ENCODE data around the gene IL12A. TPM values are rescaled to one million over a fixed set of nuclear protein-coding genes. Genes with fewer than 3 reads are reported as not detected.
A peak's percentile ranks its signal among the peaks of the same experiment; 100 is the strongest.

IL12A gene
- 0.91 TPM for total RNA-seq
- long read RNA-seq, partial matches to known transcripts: 0 of 2 reads
- long read RNA-seq, other reads (novel, unspliced or antisense): 0 of 2 reads

DNA sequence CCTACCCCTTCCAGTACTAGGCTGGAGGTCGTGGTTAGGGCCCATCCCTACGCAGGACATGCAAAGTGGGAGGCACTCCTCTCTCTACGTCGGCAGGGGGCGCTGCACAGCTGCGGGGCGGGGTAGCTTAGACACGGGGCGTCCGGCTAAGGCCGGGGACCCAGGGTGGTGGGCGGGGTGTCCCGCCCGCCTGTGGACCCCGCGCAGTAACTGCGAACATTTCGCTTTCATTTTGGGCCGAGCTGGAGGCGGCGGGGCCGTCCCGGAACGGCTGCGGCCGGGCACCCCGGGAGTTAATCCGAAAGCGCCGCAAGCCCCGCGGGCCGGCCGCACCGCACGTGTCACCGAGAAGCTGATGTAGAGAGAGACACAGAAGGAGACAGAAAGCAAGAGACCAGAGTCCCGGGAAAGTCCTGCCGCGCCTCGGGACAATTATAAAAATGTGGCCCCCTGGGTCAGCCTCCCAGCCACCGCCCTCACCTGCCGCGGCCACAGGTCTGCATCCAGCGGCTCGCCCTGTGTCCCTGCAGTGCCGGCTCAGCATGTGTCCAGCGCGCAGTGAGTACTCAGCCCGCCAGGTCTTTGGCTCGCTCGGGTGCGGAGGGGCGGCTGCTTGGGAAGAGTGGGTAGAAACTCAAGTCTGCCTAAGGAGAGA lies at the start of gene IL12A:
IL12A (plus strand) TSS at position 219 of the 655 bp plus-strand sequence.
- ATAC-seq (ENCODE audit: poor library complexity) (peak; percentile 99), DNase-seq (peak; percentile 86)
- intact Hi-C loops (cut with DNase I): no loop called here

- intact Hi-C loops (cut with DNase I): no loop called here
- ATAC-seq (ENCODE audit: poor library complexity) (no peak), DNase-seq (no peak)
Measured at GRCh38 chr3:159941038-159942000, 47.3 kb upstream of the IL12A start.

GRCh38 chr3:159944781-159945180 lies 43.9 kb upstream of the IL12A start:
- no peak for DNase-seq
- intact Hi-C loops (cut with DNase I): no loop called here
- ATAC-seq (ENCODE audit: poor library complexity): no peak

DNA sequence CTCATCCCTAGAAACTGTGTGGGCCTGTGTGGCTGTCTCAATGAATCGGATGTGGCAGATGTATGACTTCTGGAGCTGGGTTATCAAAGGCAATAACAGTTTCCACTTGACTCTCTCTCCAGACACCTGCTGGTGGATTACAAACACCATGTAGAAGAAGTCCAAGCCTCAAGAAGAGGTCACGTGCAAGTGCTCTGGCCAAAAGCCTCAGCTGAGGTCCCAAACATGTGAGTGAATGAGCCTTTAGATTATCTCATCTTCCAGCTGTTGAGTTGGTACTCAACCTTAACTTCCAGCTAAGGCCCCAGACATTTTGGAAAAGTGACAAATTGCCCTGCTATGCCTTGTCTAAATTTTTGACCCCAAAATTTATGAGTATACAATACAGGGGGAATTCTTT lies 42.7 kb upstream of the IL12A start:
- ATAC-seq (ENCODE audit: poor library complexity) (no peak), DNase-seq (no peak)
- intact Hi-C loops (cut with DNase I): no loop called here

GRCh38 chr3:159947220-159947619 lies 41.4 kb upstream of the IL12A start:
- ATAC-seq (ENCODE audit: poor library complexity) (no peak), DNase-seq (no peak)
- intact Hi-C loops (cut with DNase I): no loop called here

DNA sequence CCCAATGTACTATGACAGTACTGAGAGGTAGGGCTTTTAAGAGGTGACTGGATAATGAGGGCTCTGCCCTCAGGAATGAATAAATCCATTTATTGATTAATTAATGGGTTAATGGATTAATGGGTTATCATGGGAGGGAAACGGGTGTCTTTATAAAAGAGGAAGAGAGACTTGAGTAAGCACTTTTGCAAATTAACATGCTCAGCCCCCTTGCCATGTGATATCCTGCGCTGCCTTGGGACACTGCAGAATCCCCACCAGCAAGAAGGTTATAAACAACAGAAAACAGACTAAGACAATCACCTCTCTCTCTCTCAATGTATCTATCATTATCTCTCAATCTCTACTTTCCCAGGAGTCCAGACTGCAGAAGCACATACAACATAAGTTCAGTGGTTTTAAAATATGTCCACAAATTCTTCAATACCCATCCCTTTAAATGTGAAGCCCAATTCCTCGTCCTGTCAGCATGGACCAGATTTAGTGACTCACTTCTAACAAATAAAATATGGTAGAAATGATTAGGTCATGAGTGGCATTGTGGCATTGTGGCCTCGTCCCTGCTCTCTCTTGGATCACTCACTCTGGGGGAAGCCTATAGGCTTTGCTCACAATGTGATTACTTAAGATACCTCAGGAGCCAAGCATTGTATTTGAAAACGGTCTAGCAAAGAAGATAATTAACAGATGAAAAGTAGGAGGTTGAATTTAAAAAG lies 40.0 kb upstream of the IL12A start:
- no peak for DNase-seq
- intact Hi-C loops (cut with DNase I): no loop called here
- ATAC-seq (ENCODE audit: poor library complexity): no peak

DNA sequence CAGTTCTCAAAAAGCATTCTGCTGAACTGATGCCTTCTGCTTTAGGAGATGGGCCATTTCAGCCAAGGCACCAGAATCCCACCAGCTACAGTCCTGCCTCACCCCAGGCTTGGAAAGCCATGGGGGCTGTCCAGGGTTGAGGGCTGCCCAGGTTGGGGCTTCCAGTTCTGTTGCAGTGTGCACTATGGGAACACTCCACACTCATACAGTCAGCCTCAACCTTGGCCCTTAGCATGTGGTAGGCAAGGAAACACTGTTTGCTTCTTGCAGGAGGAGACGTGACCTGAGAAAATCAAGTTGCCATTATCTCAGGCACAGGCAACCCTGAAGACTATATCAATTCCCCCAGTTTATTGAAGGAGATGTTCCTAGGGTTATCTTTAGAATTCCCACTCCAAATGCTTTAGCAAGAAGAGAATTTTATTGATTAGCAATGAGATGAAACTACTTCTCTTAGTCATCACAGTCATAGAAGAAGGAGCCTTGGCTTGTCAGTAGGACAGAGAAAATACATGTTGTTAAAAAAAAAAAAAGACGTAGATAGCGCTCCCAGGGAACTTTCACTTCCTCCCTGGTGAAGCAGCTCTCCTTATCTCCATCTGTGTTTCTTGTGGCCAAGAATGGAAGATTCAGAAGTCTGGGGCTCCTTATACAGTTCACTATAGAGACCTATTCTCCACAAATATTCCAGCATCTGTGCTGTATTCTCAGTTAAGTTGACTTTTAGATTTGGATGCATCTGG lies 38.3 kb upstream of the IL12A start:
- ATAC-seq (ENCODE audit: poor library complexity) (no peak), DNase-seq (no peak)
- intact Hi-C loops (cut with DNase I): no loop called here

- ATAC-seq (ENCODE audit: poor library complexity) (no peak), DNase-seq (no peak)
- intact Hi-C loops (cut with DNase I): no loop called here
Measured at GRCh38 chr3:159951540-159951939, 37.1 kb upstream of the IL12A start.

DNA sequence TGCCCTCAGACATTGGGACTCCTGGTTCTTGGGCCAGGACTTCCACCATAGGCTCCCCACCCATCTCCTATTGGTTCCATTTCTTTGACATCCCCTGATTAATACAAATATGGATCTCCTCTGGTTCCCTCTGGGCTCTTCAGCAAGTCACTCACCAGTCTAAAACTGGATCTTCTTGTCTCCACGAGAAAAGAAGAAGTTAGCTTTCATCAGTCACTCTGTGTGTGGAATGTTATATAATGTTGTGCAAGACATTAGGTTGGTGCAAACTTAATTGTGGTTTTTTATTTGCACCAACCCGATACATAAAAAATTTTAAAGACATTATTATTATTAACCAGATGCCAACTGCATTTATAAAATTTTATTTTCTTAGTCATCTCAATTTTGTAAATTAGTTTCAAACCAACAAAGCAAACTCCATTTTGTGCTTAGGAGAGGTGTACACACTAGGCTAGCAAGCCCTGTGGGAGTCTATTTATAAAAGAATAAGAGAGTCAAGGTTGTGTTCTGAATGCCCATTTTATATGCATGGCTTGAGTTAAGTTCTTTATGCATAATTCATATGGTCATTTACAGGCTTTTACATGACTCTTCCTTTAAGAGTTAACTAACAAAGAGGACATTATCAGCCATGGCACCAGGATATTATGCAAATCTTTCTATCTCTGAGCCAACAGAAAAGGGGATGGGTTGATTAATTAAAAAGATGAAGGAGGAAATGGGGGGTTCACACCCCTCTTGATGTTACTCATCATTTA lies 35.1 kb upstream of the IL12A start:
- DNase-seq: no peak
- no peak for ATAC-seq (ENCODE audit: poor library complexity)
- intact Hi-C loops (cut with DNase I): no loop called here

DNA sequence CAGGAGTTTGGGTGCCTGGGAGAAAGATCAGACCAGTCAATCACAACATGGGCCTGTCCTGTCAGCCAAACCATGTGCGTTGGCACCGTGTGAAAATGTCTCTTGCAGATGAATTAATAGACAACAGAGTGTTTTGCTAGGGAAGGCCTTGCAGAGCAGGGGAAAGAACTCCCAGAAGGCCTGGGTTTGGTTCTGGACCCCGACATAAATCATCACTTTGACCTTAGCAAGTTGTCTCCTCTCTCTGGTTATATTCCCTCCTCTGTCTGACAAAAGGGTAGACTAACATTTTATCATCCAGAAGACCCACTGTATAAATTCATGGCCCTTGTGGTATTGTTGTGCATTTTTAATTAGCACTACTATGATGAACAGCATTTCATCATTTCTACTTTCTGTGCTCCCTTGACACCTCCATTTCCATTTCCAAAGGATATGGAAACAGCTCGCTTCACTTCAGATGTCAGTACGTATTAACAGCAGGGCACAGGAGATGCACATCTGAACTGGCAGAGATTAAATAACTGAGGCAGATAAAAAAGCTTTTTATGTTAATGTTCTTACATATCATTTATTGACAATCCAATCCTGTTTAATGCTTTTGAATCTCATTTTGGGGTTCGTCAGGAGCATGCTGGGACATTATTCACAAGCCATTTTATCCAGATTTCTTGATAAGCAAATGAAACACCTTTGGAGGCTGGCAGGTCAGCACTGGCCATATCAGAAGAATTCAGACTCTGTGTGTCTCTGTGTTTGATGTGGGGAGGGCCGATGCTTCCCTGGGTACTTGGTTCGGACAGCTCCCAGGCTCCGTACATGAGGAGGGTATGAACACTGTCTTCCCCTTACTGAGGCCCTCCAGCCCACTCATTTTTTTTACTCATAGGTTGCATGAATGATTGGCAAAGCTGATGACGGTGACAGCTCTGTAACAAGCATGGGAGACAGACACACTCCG lies 28.2 kb upstream of the IL12A start:
- intact Hi-C loops (cut with DNase I): no loop called here
- no peak for DNase-seq
- no peak for ATAC-seq (ENCODE audit: poor library complexity)

GRCh38 chr3:159964166-159964973 lies 24.3 kb upstream of the IL12A start:
- intact Hi-C loops (cut with DNase I): no loop called here
- no peak for ATAC-seq (ENCODE audit: poor library complexity)
- DNase-seq: no peak

GRCh38 chr3:159971311-159971710 lies 17.3 kb upstream of the IL12A start:
- DNase-seq: no peak
- intact Hi-C loops (cut with DNase I): no loop called here
- ATAC-seq (ENCODE audit: poor library complexity): no peak

- DNase-seq (no peak), ATAC-seq (ENCODE audit: poor library complexity) (no peak)
- intact Hi-C loops (cut with DNase I): no loop called here
Measured at GRCh38 chr3:159977295-159977694, 11.3 kb upstream of the IL12A start.

- intact Hi-C loops (cut with DNase I): no loop called here
- peak; percentile 98 for ATAC-seq (ENCODE audit: poor library complexity)
- no peak for DNase-seq
Measured at GRCh38 chr3:159978353-159978752, 10.3 kb upstream of the IL12A start.

GRCh38 chr3:159978918-159979703 lies 9.5 kb upstream of the IL12A start:
- ATAC-seq (ENCODE audit: poor library complexity) (no peak), DNase-seq (no peak)
- intact Hi-C loops (cut with DNase I): no loop called here
